ENCODE measurements around the gene ZDHHC17.

GRCh38 chr12:76787689-76788088 lies 23.8 kb downstream of the ZDHHC17 start:
- TF ChIP-seq CTCF (conservative IDR thresholded peaks at IDR 0.05; ENCODE audit: low read depth, low read length) (no peak), EZH2phosphoT487 (IDR thresholded peaks at IDR 0.05; ENCODE audit: borderline replicate concordance, low read length) (no peak), EZH2 (IDR thresholded peaks at IDR 0.05; ENCODE audit: low read length, unreplicated experiment) (no peak)

All from PC-3 (cell line).